Measurements from ENCODE around the gene TMEM26.

DNA sequence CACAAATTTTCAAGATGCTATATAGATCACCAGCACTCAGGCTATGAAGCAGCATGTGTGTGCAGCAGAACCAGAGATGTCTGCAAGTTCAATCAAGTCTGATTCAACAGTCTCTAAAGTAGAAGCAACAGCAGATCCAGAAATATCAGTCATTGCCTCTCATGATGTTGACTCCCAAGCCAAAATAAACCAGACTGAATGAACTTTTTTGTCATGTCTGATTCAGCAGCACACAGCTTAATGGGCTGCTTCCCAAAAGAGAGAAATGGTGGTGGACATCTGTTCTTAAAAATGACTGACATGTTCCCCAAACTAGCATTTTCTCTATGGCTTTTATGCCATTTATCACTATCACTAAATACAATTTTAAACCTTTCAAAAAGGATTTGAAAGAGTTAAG lies 53.8 kb downstream of the TMEM26 start:
- no peak for TF ChIP-seq POLR2A (IDR thresholded peaks at IDR 0.05)
- no peak for TF ChIP-seq CTCF (IDR thresholded peaks at IDR 0.05)
